GM11168 (cell line): ENCODE measurements around the gene NDRG4.

Experiments used
- in situ Hi-C: fragments of 300-500 bp; cut with MboI; formaldehyde crosslinking; loops from one replicate; pipeline ENCODE4 v1.12.0; 2022; ENCODE audit warnings: low sequenced_read_pairs; ENCODE audit not compliant: unreplicated experiment

Gene NDRG4

GRCh38 chr16:58492735-58493134 is 7.2 kb upstream of the NDRG4 start:
- in situ Hi-C loops = loop anchor here (5.0 kb wide), 1 partner anchor 160 kb away; no protein-coding TSS in a partner anchor

DNA sequence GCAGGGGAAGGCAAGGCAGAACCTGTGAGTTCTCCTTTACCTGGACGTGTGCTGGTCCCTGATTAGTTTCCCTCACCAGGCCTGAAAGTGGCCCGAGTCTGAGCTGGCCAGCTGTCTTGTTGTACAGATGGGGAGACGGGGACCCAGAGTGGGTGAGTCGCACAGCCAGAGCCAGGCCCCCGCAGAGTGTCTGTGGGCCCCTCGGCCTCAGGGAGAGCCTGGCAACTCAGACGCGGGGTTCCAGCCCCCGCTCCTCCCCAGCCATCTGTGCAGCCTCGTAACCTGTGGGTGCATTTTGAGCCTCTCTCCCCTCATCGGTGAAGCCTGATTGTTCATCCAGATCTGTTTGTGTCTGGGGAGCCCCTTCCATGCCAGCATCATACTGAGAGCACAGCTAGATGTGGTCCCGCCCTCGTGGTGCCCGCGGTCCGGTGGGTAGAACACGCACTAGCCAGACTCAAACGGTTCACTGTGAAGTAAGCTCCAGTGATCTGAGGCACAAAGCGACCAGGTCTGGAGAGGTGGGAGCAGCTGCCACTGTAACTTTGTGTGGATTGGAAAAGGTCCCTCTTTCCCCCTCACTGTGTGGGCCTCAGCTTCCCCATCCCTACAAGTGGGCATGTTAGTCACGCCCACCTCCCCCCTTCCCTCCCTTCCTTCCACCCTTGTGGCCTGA is 6.0 kb upstream of the NDRG4 start:
- in situ Hi-C loops = loop anchor here (5.0 kb wide), 1 partner anchor 162 kb away; no protein-coding TSS in a partner anchor

DNA sequence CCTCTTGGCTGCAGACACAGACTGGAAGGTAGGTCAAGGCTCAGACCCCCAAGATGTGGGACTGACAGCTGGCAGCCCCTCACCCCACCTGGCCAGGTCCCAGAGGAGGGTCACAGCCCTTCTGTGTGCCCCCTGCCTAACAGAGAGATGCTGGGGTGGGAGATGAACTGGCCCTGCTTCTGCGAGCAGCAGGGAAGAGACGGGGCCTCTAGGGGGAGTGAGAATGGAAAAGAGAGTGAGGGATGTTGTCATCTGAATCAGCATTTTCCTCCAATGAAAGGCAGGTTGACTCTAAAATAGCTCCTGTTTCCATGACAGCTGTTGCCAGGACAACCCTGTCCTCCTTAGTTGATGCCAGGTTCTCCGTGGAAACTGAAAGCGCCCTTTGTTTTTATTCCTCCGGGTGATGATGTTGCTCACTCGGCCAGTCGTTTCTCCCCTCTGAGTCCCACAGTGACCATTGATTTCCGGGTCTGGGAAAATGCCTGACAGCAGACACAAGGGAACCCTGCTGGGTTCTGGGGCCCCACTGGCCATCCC is 4.9 kb upstream of the NDRG4 start:
- in situ Hi-C loops = loop anchor here (5.0 kb wide), 1 partner anchor 163 kb away; no protein-coding TSS in a partner anchor

- in situ Hi-C loops = no loop called here
Observed at GRCh38 chr16:58495521-58496331, 4.2 kb upstream of the NDRG4 start.

- in situ Hi-C loops = no loop called here
Observed at GRCh38 chr16:58497468-58497867, 2.5 kb upstream of the NDRG4 start.

GRCh38 chr16:58497935-58498334 is 2.0 kb upstream of the NDRG4 start:
- in situ Hi-C loops = no loop called here

- in situ Hi-C loops = no loop called here
Observed at GRCh38 chr16:58498341-58499091, 1.4 kb upstream of the NDRG4 start.

DNA sequence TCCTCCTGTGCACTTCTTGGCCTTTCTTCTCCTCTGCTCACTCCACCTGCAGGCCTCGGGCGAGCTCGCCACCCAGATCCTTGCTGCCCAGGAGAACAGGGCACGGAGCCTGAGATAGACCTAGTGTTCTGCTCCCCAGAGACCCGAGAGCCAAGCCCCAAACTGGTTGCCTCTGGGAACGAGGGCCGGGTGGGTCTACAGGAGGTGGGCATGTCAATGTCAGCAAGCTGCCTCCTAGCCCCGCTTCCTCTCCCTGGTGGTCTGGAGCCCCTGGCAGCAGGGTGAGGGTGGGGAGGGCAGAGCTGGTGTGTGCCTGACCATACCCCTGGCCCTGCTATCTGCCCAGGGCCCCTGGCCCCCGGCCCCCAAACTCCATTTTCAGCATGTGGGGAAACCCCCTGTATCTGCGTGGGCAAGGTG is 841 bp upstream of the NDRG4 start:
- in situ Hi-C loops = no loop called here

GRCh38 chr16:58500430-58501241 is 693 bp downstream of the NDRG4 start:
- in situ Hi-C loops = loop anchor here (10.0 kb wide), 1 partner anchor 254 kb away; no protein-coding TSS in a partner anchor

GRCh38 chr16:58501242-58502131 is 1.5 kb downstream of the NDRG4 start:
- in situ Hi-C loops = loop anchor here (10.0 kb wide), 1 partner anchor 253 kb away; no protein-coding TSS in a partner anchor

DNA sequence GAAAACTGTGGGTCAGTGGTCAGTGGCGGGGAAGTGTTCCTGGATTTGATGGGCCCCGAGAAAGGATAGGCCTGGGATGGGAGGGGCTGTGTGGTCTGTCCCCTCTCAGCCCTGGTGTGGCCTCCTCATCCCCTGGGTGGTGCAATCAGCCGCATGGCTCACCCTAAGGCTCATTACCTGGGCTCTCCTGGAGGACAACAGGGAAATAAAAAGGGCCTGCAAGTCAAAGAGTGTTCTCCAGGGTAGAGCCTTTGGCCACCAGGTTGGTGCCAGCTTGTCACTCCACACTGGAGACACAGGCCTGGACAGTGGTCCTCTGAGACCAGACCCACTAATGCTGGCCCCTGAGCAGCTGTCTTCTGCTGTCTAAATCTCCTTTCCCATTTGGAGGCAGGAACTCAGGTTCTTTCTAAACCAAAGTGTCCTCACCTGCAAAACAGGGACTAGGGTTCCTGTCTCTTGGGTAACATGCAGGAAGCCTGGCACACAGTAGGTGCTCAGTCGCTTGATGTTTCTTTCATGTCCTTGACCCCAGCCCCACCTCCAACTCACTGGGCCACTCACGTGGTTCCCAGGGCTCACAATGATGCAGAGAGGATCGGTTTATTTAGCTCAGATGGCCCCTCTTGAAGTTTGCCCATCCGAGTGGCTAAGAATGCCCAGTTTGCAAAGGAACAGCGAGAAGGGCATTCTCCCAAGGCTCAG is 2.4 kb downstream of the NDRG4 start:
- in situ Hi-C loops = loop anchor here (10.0 kb wide), 1 partner anchor 252 kb away; no protein-coding TSS in a partner anchor

GRCh38 chr16:58503166-58503862 is 3.4 kb downstream of the NDRG4 start:
- in situ Hi-C loops = loop anchor here (10.0 kb wide), 1 partner anchor 251 kb away; no protein-coding TSS in a partner anchor

DNA sequence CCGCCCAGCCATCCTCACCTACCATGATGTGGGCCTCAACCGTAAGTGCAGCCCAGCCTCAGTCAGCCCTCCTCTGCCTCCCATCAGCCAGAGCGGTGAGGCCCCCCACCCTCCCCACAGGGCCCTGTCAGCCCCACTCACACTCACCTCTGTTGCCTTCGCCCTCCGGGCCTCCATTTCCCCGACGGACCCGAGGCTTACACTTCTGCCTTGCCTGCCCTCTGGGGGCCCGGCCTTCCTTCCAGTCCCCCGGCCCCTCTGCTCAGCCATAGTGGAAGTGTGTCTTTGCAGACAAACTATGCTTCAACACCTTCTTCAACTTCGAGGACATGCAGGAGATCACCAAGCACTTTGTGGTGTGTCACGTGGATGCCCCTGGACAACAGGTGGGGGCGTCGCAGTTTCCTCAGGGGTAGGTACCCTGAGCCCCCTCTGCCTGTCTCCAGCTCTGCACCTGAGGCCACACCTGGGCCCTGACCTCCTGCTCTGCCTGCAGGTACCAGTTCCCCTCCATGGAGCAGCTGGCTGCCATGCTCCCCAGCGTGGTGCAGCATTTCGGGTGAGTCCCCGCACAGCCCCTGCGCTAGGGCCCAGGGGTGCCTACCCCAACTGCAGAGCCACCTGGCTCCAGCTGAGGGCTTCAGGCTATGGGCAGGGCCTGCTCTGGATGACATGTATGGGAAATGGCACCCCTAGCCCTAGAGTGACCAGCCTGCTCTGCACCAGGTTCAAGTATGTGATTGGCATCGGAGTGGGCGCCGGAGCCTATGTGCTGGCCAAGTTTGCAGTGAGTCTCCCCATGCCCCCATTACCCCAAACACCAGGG is 4.1 kb downstream of the NDRG4 start:
- in situ Hi-C loops = loop anchor here (10.0 kb wide), 1 partner anchor 251 kb away; no protein-coding TSS in a partner anchor

DNA sequence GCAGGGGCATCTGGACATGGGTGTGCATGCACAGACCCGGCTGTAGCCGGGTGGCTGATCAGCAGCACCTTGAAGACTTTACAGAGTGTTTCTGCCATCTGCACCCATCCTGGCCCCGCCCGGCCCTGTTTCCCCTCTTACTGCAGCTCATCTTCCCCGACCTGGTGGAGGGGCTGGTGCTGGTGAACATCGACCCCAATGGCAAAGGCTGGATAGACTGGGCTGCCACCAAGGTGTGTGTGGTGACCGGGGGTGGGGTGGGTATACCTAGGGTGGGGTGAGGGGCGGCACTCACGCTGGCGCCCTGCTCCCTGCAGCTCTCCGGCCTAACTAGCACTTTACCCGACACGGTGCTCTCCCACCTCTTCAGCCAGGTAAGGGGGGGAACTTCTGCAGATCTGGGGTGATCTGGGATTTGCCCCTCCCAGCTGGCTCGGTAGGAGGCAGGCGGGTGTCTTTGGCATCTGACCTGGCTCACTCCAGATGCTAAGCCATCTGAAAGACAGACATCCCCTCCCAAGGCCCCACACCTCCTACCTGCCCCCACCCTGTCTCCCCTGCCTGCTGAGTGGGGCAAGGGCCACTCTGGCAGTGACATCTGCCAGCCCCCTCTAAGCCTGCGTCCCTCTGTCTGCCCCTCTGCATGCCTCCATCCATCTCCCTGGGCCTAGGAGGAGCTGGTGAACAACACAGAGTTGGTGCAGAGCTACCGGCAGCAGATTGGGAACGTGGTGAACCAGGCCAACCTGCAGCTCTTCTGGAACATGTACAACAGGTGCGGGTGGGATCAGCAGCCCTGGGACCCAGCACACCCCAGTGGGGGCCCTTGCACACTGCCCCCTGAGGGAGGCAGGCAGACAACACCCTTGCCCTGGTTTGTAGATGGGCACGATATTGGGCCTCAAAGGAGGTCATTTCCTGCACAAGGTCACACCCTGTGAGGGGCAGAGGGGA is 6.6 kb downstream of the NDRG4 start:
- in situ Hi-C loops = loop anchor here (10.0 kb wide), 1 partner anchor 248 kb away; no protein-coding TSS in a partner anchor
